H9 (cell line): ENCODE data around the gene CNN3. TPM values are rescaled to one million over a fixed set of nuclear protein-coding genes. Genes with fewer than 3 reads are reported as not detected.

Experiments
- DNase-seq: peaks from one replicate; pipeline ENCODE4 v3.0.0-alpha.2; 2017
- H2AFZ ChIP-seq: one replicate; pipeline ENCODE4 v1.6.1; 2013; ENCODE audit warnings: mild to moderate bottlenecking, low read length, control low read depth, moderate library complexity
- H2AK5ac ChIP-seq: 2 replicates; pipeline ENCODE4 v1.6.1; 2013; ENCODE audit warnings: low read length, control low read depth, mixed read lengths; ENCODE audit not compliant: insufficient read length
- H2BK120ac ChIP-seq: one replicate; pipeline ENCODE4 v1.6.1; 2013; ENCODE audit warnings: low read depth, mild to moderate bottlenecking, low read length, control low read depth, inconsistent platforms; ENCODE audit not compliant: poor library complexity, severe bottlenecking
- H2BK12ac ChIP-seq: 2 replicates; pipeline ENCODE4 v1.6.1; 2013; ENCODE audit warnings: low read length, control low read depth, mixed read lengths, low read depth; ENCODE audit not compliant: insufficient read length
- H2BK15ac ChIP-seq: 2 replicates; pipeline ENCODE4 v1.6.1; 2013; ENCODE audit warnings: low read depth, low read length, control low read depth
- H2BK20ac ChIP-seq: one replicate; pipeline ENCODE4 v1.6.1; 2013; ENCODE audit warnings: low read depth, mild to moderate bottlenecking, low read length, control low read depth, inconsistent platforms; ENCODE audit not compliant: poor library complexity, severe bottlenecking
- H2BK5ac ChIP-seq: 2 replicates; pipeline ENCODE4 v1.6.1; 2013; ENCODE audit warnings: low read length, control low read depth, mixed read lengths; ENCODE audit not compliant: insufficient read length
- H3K14ac ChIP-seq: 2 replicates; pipeline ENCODE4 v1.6.1; 2013; ENCODE audit warnings: low read length, control low read depth; ENCODE audit not compliant: insufficient read depth
- H3K18ac ChIP-seq: 2 replicates; pipeline ENCODE4 v1.6.1; 2013; ENCODE audit warnings: low read depth, mild to moderate bottlenecking, mixed read lengths, low read length, control low read depth; ENCODE audit not compliant: insufficient read length
- H3K23ac ChIP-seq: 2 replicates; pipeline ENCODE4 v1.6.1; 2013; ENCODE audit warnings: low read length, control low read depth, mixed read lengths, low read depth; ENCODE audit not compliant: insufficient read length
- H3K23me2 ChIP-seq: 2 replicates; pipeline ENCODE4 v1.6.1; 2013; ENCODE audit warnings: low read depth, mild to moderate bottlenecking, mixed read lengths, low read length, control low read depth; ENCODE audit not compliant: insufficient read length, poor library complexity, severe bottlenecking
- H3K27ac ChIP-seq: 2 replicates; pipeline ENCODE4 v1.5.1; 2013; ENCODE audit warnings: low read length, control low read depth, mixed read lengths, low read depth; ENCODE audit not compliant: insufficient read length
- H3K27me3 ChIP-seq: 2 replicates; pipeline ENCODE4 v1.6.1; 2013; ENCODE audit warnings: low read length, control low read depth, inconsistent platforms; ENCODE audit not compliant: insufficient read depth
- H3K4ac ChIP-seq: 2 replicates; pipeline ENCODE4 v1.6.1; 2013; ENCODE audit warnings: low read depth, mild to moderate bottlenecking, control low read depth, inconsistent platforms, low read length, moderate library complexity
- H3K4me1 ChIP-seq: 2 replicates; pipeline ENCODE4 v1.6.1; 2013; ENCODE audit warnings: low read length, control low read depth, inconsistent platforms; ENCODE audit not compliant: insufficient read depth
- H3K4me2 ChIP-seq: 2 replicates; pipeline ENCODE4 v1.6.1; 2013; ENCODE audit warnings: low read length, control low read depth, mixed read lengths; ENCODE audit not compliant: insufficient read length, insufficient read depth
- H3K56ac ChIP-seq: 2 replicates; pipeline ENCODE4 v1.6.1; 2013; ENCODE audit warnings: low read depth, mild to moderate bottlenecking, mixed read lengths, low read length, control low read depth; ENCODE audit not compliant: insufficient read length
- H3K79me1 ChIP-seq: 2 replicates; pipeline ENCODE4 v1.6.1; 2013; ENCODE audit warnings: low read depth, mild to moderate bottlenecking, moderate library complexity, low read length, control low read depth, inconsistent platforms; ENCODE audit not compliant: insufficient read depth, poor library complexity, severe bottlenecking
- H3K79me2 ChIP-seq: 2 replicates; pipeline ENCODE4 v1.6.1; 2013; ENCODE audit warnings: low read length, control low read depth, inconsistent platforms; ENCODE audit not compliant: insufficient read depth
- H3K9ac ChIP-seq: 2 replicates; pipeline ENCODE4 v1.6.1; 2013; ENCODE audit warnings: low read length, control low read depth, mixed read lengths; ENCODE audit not compliant: insufficient read length; ENCODE audit errors: extremely low read depth
- H3K9me3 ChIP-seq: one replicate; pipeline ENCODE4 v1.6.1; 2013; ENCODE audit warnings: low read depth, low read length, inconsistent platforms; ENCODE audit not compliant: control insufficient read depth
- H3T11ph ChIP-seq: one replicate; pipeline ENCODE4 v1.6.1; 2013; ENCODE audit warnings: mild to moderate bottlenecking, low read length, control low read depth, inconsistent platforms
- H4K20me1 ChIP-seq: one replicate; pipeline ENCODE4 v1.6.1; 2013; ENCODE audit not compliant: control insufficient read depth, insufficient read length, insufficient read depth
- H4K5ac ChIP-seq: 2 replicates; pipeline ENCODE4 v1.6.1; 2013; ENCODE audit warnings: low read depth, mild to moderate bottlenecking, mixed read lengths, low read length, control low read depth; ENCODE audit not compliant: insufficient read length
- H4K8ac ChIP-seq: replicated peaks from 2 replicates; pipeline ENCODE4 v1.6.1; 2013; ENCODE audit warnings: low read length, control low read depth, mixed read lengths, low read depth; ENCODE audit not compliant: insufficient read length
- H4K91ac ChIP-seq: 2 replicates; pipeline ENCODE4 v1.6.1; 2013; ENCODE audit warnings: low read depth, mild to moderate bottlenecking, moderate library complexity, mixed read lengths, low read length, control low read depth; ENCODE audit not compliant: insufficient read length
- H3K27ac Mint-ChIP-seq, 3 experiments: 2 replicates in 2 of 3; 3 replicates in 1 of 3; pipeline ENCODE4 v1.8.0; 2020 to 2021; ENCODE audit warnings: mixed read lengths in 3 of 3, mild to moderate bottlenecking in 1 of 3, moderate library complexity in 1 of 3
- H3K27me3 Mint-ChIP-seq: 2 replicates; pipeline ENCODE4 v1.8.0; 2021; ENCODE audit warnings: low read depth, mild to moderate bottlenecking, moderate library complexity, mixed read lengths
- H3K36me3 Mint-ChIP-seq, 3 experiments: 2 replicates in 2 of 3; 3 replicates in 1 of 3; pipeline ENCODE4 v1.8.0; 2020 to 2021; ENCODE audit warnings: low read depth in 3 of 3, mixed read lengths in 3 of 3; ENCODE audit not compliant: insufficient read depth in 1 of 3
- H3K4me1 Mint-ChIP-seq, 2 experiments: 2 replicates each; pipeline ENCODE4 v1.8.0; 2020; ENCODE audit warnings: mixed read lengths in 2 of 2
- H3K4me3 Mint-ChIP-seq, 2 experiments: 2 replicates in 1 of 2; 3 replicates in 1 of 2; pipeline ENCODE4 v1.8.0; 2020 to 2021; ENCODE audit warnings: mild to moderate bottlenecking in 2 of 2, mixed read lengths in 2 of 2, moderate library complexity in 1 of 2
- H3K9me3 Mint-ChIP-seq, 2 experiments: 2 replicates in 1 of 2; 3 replicates in 1 of 2; pipeline ENCODE4 v1.8.0; 2020; ENCODE audit warnings: mild to moderate bottlenecking in 2 of 2, mixed read lengths in 2 of 2, moderate library complexity in 1 of 2
- WGBS: extraction: QIAGEN DNeasy Blood & Tissue Kit; methylation state at CpG from one replicate; pipeline ENCODE4 v1.1.7; 2013; ENCODE audit warnings: missing lambda C conversion rate, low lambda C conversion rate, mixed read lengths; ENCODE audit not compliant: insufficient read length; ENCODE audit errors: extremely low coverage; 5-methylcytosine and 5-hydroxymethylcytosine counted together
- total RNA-seq: library from RNA; stranded (reverse); gene quantifications from 2 replicates; pipeline ENCODE4 v1.2.1, GENCODE V29; 2021
- TF ChIP-seq, protein P1 (sequence below): fragments of 200-600 bp; sonication (generic); conservative IDR thresholded peaks from 3 replicates; pipeline ENCODE4 v1.8.0; 2021; ENCODE audit warnings: antibody characterized with exemption, mild to moderate bottlenecking

The CNN3 gene
- total RNA-seq, 1 experiment from 2014 or later: 279 TPM

DNA sequence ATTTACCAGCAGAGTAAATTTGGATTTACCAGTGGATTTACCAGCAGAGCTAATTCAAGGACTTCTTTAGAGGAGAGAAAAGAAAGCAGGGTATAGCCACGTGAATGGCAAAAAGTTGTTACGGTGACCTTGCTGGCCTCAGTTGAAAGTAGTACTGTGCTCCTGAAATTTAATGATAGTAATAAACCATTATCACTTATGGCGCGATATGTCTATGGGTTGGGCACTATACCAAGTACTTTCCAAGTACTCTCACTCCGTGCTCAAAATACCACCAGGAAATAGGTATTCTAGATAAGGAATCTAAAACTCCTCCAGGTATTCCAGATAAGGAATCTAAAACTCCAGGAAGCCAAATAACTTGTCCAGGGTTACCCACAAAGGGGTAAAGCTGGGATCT is 70.9 kb downstream of the CNN3 start:
- DNase-seq: no peak
- Histone ChIP-seq H4K20me1 (no peaks in the 10 kb centered on the region), H2BK120ac (no peak overlapping the region), H3K79me2 (no peaks in the 10 kb centered on the region), H3K14ac (no peak overlapping the region), H4K5ac (no peak overlapping the region), H2BK20ac (no peak overlapping the region), H2AK5ac (no peak overlapping the region), H3K18ac (no peak overlapping the region), H3K23me2 (peaks cover 3% of the 10 kb centered on the region), H3K27ac (no peak overlapping the region), H3K27me3 (no peaks in the 10 kb centered on the region), H3K56ac (no peak overlapping the region), H3K4me1 (no peaks in the 10 kb centered on the region; the same call in 1 of the 2 replicates), H3K4ac (no peak overlapping the region), H2BK12ac (no peak overlapping the region), H3K9me3 (no peaks in the 10 kb centered on the region), H4K8ac (no peak overlapping the region), H3K23ac (no peak overlapping the region), H3K9ac (no peak overlapping the region), H2BK15ac (no peak overlapping the region), H3K79me1 (no peaks in the 10 kb centered on the region), H2BK5ac (no peak overlapping the region), H3K4me2 (no peak overlapping the region), H2AFZ (no peak overlapping the region), H4K91ac (no peak overlapping the region), H3T11ph (no peak overlapping the region)
- no peaks in the 10 kb centered on the region for H3K27me3 Mint-ChIP-seq
- peaks cover 0 to 3% of the 10 kb centered on the region in 2 experiments; a peak in 2 of 4 replicates for H3K4me1 Mint-ChIP-seq
- no peaks in the 10 kb centered on the region; a peak in 1 of 7 replicates for H3K36me3 Mint-ChIP-seq
- WGBS: no CpG with 5 or more reads among the region's 5 CpGs
- H3K27ac Mint-ChIP-seq: no peak overlapping the region
- no peaks in the 10 kb centered on the region for H3K9me3 Mint-ChIP-seq
- TF ChIP-seq, protein P1, sequence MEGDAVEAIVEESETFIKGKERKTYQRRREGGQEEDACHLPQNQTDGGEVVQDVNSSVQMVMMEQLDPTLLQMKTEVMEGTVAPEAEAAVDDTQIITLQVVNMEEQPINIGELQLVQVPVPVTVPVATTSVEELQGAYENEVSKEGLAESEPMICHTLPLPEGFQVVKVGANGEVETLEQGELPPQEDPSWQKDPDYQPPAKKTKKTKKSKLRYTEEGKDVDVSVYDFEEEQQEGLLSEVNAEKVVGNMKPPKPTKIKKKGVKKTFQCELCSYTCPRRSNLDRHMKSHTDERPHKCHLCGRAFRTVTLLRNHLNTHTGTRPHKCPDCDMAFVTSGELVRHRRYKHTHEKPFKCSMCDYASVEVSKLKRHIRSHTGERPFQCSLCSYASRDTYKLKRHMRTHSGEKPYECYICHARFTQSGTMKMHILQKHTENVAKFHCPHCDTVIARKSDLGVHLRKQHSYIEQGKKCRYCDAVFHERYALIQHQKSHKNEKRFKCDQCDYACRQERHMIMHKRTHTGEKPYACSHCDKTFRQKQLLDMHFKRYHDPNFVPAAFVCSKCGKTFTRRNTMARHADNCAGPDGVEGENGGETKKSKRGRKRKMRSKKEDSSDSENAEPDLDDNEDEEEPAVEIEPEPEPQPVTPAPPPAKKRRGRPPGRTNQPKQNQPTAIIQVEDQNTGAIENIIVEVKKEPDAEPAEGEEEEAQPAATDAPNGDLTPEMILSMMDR: no peak
- no peak overlapping the region for H3K4me3 Mint-ChIP-seq
